Astrocyte (in vitro differentiated cells and primary cell): ENCODE results near the gene EPB41. TPM values are rescaled to one million over a fixed set of nuclear protein-coding genes. Genes with fewer than 3 reads are reported as not detected.
"Not testable (repeated sequence)": the region's sequence is repeated elsewhere in the genome, so short reads cannot be mapped to it uniquely, and the experiment has no call there.

Source experiments
- DNase-seq: peaks from one replicate; pipeline ENCODE4 v3.0.0-alpha.2; 2010; ENCODE audit warnings: low read depth
- FAIRE-seq: peaks from 2 replicates; lab custom pipeline; 2011; peaks lifted over from hg19 to GRCh38; lab: Jason Lieb, UNC
- H2AFZ ChIP-seq: 2 replicates; pipeline ENCODE4 v1.6.0; 2012; ENCODE audit warnings: low read depth, low read length, inconsistent platforms
- H3K27ac ChIP-seq: 2 replicates; pipeline ENCODE4 v1.5.1; 2011; ENCODE audit warnings: low read depth, low read length, inconsistent platforms
- H3K27me3 ChIP-seq: 2 replicates; pipeline ENCODE4 v1.6.0; 2011; ENCODE audit warnings: low read length, inconsistent platforms; ENCODE audit not compliant: insufficient read depth
- H3K36me3 ChIP-seq: 2 replicates; pipeline ENCODE4 v1.5.1; 2011; ENCODE audit warnings: low read length, inconsistent platforms; ENCODE audit not compliant: insufficient read depth
- H3K4me1 ChIP-seq: 2 replicates; pipeline ENCODE4 v1.5.1; 2011; ENCODE audit warnings: low read length, inconsistent platforms; ENCODE audit not compliant: insufficient read depth
- H3K4me2 ChIP-seq: 2 replicates; pipeline ENCODE4 v1.6.0; 2012; ENCODE audit warnings: low read length, inconsistent platforms
- H3K4me3 ChIP-seq: 2 replicates; pipeline ENCODE4 v1.5.1; 2011; ENCODE audit warnings: low read depth, mild to moderate bottlenecking, low read length, inconsistent platforms; ENCODE audit not compliant: insufficient read depth
- H3K79me2 ChIP-seq: 2 replicates; pipeline ENCODE4 v1.6.0; 2012; ENCODE audit warnings: mild to moderate bottlenecking, low read length, inconsistent platforms; ENCODE audit not compliant: insufficient read depth
- H3K9ac ChIP-seq: 2 replicates; pipeline ENCODE4 v1.6.0; 2012; ENCODE audit warnings: mild to moderate bottlenecking, low read length, inconsistent platforms
- H3K9me3 ChIP-seq: 2 replicates; pipeline ENCODE4 v1.5.1; 2012; ENCODE audit warnings: low read depth, mild to moderate bottlenecking, low read length, inconsistent platforms; ENCODE audit not compliant: insufficient read depth
- H4K20me1 ChIP-seq: 2 replicates; pipeline ENCODE4 v1.6.0; 2012; ENCODE audit warnings: low read length, inconsistent platforms; ENCODE audit not compliant: insufficient read depth
- H3K27ac Mint-ChIP-seq: one replicate; pipeline ENCODE4 v1.8.0; 2021; ENCODE audit warnings: mild to moderate bottlenecking, mixed read lengths; ENCODE audit not compliant: unreplicated experiment
- H3K27me3 Mint-ChIP-seq: one replicate; pipeline ENCODE4 v1.8.0; 2021; ENCODE audit warnings: low read depth, mixed read lengths; ENCODE audit not compliant: unreplicated experiment
- H3K36me3 Mint-ChIP-seq: one replicate; pipeline ENCODE4 v1.8.0; 2021; ENCODE audit warnings: low read depth, mixed read lengths; ENCODE audit not compliant: unreplicated experiment
- H3K4me1 Mint-ChIP-seq: one replicate; pipeline ENCODE4 v1.8.0; 2021; ENCODE audit warnings: low read depth, mixed read lengths; ENCODE audit not compliant: unreplicated experiment
- H3K4me3 Mint-ChIP-seq: one replicate; pipeline ENCODE4 v1.8.0; 2021; ENCODE audit warnings: mild to moderate bottlenecking, moderate library complexity, mixed read lengths; ENCODE audit not compliant: unreplicated experiment
- H3K9me3 Mint-ChIP-seq: one replicate; pipeline ENCODE4 v1.8.0; 2021; ENCODE audit warnings: mild to moderate bottlenecking, mixed read lengths; ENCODE audit not compliant: unreplicated experiment
- EZH2 ChIP-seq: IDR thresholded peaks from 2 replicates; pipeline ENCODE4 v1.6.1; 2012; ENCODE audit warnings: mild to moderate bottlenecking, low read length, inconsistent platforms; ENCODE audit not compliant: insufficient read depth
- total RNA-seq: library from RNA; stranded (reverse); gene quantifications from 2 replicates; pipeline ENCODE4 v1.2.1, GENCODE V29; 2021
- TF ChIP-seq, protein P1 (sequence below): IDR thresholded peaks from 2 replicates; pipeline ENCODE4 v1.5.1; 2011; ENCODE audit warnings: low read depth, mild to moderate bottlenecking, inconsistent platforms, low read length, moderate library complexity; ENCODE audit not compliant: insufficient read depth

EPB41 gene
- total RNA-seq, 1 donor from 2014 or later, result 13.9 TPM

DNA sequence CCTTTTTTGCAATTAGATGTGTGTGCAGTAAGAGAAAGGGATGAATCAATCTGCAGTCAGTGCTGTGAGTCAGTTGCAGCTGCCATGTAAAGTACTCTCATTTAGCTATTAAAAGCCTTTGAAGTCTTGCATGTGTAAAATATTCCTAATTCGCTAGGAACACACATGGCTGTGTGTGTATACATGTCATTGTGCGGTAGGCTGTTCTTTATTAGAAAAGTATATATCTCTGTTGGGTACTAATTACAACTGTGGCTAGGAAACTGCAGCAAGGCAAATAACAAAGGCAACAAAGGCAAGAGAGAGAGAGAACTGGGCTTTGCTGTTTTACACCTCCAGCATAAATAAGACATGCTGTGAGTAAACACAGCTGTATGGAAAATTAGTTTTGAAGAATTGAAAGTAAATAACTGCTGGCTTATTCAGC, 41.7 kb downstream of the EPB41 start:
- H4K20me1 ChIP-seq, result no peaks in the 10 kb centered on the region
- Mint-ChIP-seq H3K27ac (no peak overlapping the region), H3K9me3 (no peaks in the 10 kb centered on the region), H3K4me1 (peaks cover 5% of the 10 kb centered on the region), H3K4me3 (no peak overlapping the region), H3K27me3 (no peaks in the 10 kb centered on the region), H3K36me3 (no peaks in the 10 kb centered on the region)
- H3K4me2 ChIP-seq, result no peak overlapping the region
- FAIRE-seq, result no peak
- H3K4me1 ChIP-seq, result peaks cover 3% of the 10 kb centered on the region
- H3K27me3 ChIP-seq, result no peaks in the 10 kb centered on the region
- no peaks in the 10 kb centered on the region for H3K36me3 ChIP-seq
- TF ChIP-seq, protein P1, sequence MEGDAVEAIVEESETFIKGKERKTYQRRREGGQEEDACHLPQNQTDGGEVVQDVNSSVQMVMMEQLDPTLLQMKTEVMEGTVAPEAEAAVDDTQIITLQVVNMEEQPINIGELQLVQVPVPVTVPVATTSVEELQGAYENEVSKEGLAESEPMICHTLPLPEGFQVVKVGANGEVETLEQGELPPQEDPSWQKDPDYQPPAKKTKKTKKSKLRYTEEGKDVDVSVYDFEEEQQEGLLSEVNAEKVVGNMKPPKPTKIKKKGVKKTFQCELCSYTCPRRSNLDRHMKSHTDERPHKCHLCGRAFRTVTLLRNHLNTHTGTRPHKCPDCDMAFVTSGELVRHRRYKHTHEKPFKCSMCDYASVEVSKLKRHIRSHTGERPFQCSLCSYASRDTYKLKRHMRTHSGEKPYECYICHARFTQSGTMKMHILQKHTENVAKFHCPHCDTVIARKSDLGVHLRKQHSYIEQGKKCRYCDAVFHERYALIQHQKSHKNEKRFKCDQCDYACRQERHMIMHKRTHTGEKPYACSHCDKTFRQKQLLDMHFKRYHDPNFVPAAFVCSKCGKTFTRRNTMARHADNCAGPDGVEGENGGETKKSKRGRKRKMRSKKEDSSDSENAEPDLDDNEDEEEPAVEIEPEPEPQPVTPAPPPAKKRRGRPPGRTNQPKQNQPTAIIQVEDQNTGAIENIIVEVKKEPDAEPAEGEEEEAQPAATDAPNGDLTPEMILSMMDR, result no peak
- no peak for TF ChIP-seq EZH2
- H3K9me3 ChIP-seq, result no peaks in the 10 kb centered on the region
- peak; percentile 34 for DNase-seq
- H2AFZ ChIP-seq, result no peak overlapping the region
- no peak overlapping the region for H3K4me3 ChIP-seq
- no peak overlapping the region for H3K27ac ChIP-seq
- H3K79me2 ChIP-seq, result no peaks in the 10 kb centered on the region
- no peak overlapping the region for H3K9ac ChIP-seq

DNA sequence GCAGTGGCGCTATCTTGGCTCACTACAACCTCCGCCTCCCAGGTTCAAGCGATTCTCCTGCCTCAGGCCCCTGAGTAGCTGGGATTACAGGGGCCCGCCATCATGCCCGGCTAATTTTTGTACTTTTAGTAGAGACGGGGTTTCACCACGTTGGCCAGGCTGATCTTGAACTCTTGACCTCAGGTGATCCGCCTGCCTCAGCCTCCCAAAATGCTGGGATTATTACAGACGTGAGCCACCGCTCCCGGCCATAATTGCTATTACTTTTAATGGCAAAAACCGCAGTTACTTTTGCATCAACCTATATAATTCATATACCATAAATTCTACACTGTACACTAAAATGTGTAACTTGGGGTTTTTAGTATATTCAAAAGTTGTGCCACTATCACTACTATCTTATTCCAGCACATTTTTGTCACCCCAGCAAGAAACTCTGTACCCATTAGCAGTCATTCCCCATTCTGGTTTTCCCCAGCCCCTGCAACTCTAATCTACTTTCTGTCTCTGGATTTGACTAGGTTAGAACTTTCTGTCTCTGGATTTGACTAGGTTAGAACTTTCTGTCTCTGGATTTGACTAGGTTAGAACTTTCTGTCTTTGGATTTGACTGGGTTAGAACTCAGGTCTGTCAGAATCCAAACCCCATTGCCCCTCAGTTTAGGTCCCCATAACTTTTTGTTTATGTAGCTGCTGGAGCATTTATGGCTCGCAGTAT, 47.9 kb downstream of the EPB41 start:
- not testable (repeated sequence) for H3K4me1 ChIP-seq, H3K9me3 ChIP-seq, H3K79me2 ChIP-seq, FAIRE-seq, H3K27me3 ChIP-seq, H4K20me1 ChIP-seq, H3K9me3 Mint-ChIP-seq, H3K27ac Mint-ChIP-seq, H3K4me3 Mint-ChIP-seq, H3K4me3 ChIP-seq, H3K4me1 Mint-ChIP-seq, DNase-seq, H3K27me3 Mint-ChIP-seq, H3K27ac ChIP-seq, H3K36me3 ChIP-seq, H3K9ac ChIP-seq, H3K36me3 Mint-ChIP-seq, H3K4me2 ChIP-seq, H2AFZ ChIP-seq

DNA sequence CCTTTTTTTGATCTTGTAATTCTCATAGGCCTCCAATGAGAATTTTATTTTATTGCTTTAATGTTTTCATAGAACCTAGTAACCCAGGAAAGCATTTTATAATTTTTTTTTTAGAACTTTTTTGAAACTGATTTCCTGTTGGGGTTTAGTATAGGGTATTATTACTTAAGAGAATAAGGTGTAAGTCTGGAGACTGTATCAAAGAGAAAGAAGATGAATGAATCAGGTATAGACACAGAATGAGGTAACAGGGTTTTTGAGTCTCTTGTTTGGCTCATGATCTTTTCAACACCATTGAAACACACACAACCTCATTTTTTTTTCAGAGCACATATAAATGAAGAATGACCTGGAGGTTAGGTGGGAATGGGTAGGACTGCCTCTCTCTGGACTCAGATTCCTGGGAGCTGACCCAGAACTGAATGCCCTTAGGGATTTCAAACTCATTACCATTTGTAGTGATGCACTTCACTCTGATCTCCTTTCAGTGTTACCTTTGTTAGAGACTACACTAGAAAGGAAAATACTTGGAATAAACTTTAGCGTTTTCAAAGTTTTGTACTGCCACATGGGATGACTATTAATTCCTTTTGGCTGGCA, 51.0 kb downstream of the EPB41 start:
- no peaks in the 10 kb centered on the region for H3K27me3 ChIP-seq
- H3K4me2 ChIP-seq, result no peak overlapping the region
- no peaks in the 10 kb centered on the region for H3K27me3 Mint-ChIP-seq
- H3K9me3 ChIP-seq, result no peaks in the 10 kb centered on the region
- H3K36me3 ChIP-seq, result no peaks in the 10 kb centered on the region
- H3K4me1 ChIP-seq, result no peaks in the 10 kb centered on the region
- no peak for DNase-seq
- no peak overlapping the region for H3K27ac ChIP-seq
- H3K36me3 Mint-ChIP-seq, result no peaks in the 10 kb centered on the region
- H4K20me1 ChIP-seq, result no peaks in the 10 kb centered on the region
- no peak for TF ChIP-seq EZH2
- TF ChIP-seq, protein P1, result no peak
- H3K79me2 ChIP-seq, result no peaks in the 10 kb centered on the region
- no peak overlapping the region for H3K27ac Mint-ChIP-seq
- no peaks in the 10 kb centered on the region for H3K9me3 Mint-ChIP-seq
- no peak overlapping the region for H2AFZ ChIP-seq
- H3K4me3 Mint-ChIP-seq, result no peak overlapping the region
- H3K4me3 ChIP-seq, result no peak overlapping the region
- FAIRE-seq, result no peak
- no peaks in the 10 kb centered on the region for H3K4me1 Mint-ChIP-seq
- no peak overlapping the region for H3K9ac ChIP-seq
